Activated CD8-positive, alpha-beta memory T cell treated with anti-CD3 and anti-CD28 coated beads for 36 hours (primary cell): ENCODE measurements around the gene RAVER2. TPM values are rescaled to one million over a fixed set of nuclear protein-coding genes. Genes with fewer than 3 reads are reported as not detected.
"Not testable (repeated sequence)": the region's sequence is repeated elsewhere in the genome, so short reads cannot be mapped to it uniquely, and the experiment has no call there.

Source experiments
- CTCF ChIA-PET: fragments of 350-600 bp; sonication (Branson Sonifier 250); formaldehyde crosslinking; loops from one replicate; lab custom pipeline; 2021; ENCODE audit warnings: antibody characterized with exemption; lab: Charles Lee
- POLR2A ChIA-PET: fragments of 350-600 bp; sonication (Branson Sonifier 250); formaldehyde crosslinking; loops from one replicate; lab custom pipeline; 2021; ENCODE audit warnings: antibody characterized with exemption; lab: Charles Lee
- total RNA-seq, 2 experiments: library from RNA; stranded (reverse); gene quantifications; one replicate each; pipeline ENCODE4 v1.2.3, GENCODE V29; 2021

Gene RAVER2, protein sequence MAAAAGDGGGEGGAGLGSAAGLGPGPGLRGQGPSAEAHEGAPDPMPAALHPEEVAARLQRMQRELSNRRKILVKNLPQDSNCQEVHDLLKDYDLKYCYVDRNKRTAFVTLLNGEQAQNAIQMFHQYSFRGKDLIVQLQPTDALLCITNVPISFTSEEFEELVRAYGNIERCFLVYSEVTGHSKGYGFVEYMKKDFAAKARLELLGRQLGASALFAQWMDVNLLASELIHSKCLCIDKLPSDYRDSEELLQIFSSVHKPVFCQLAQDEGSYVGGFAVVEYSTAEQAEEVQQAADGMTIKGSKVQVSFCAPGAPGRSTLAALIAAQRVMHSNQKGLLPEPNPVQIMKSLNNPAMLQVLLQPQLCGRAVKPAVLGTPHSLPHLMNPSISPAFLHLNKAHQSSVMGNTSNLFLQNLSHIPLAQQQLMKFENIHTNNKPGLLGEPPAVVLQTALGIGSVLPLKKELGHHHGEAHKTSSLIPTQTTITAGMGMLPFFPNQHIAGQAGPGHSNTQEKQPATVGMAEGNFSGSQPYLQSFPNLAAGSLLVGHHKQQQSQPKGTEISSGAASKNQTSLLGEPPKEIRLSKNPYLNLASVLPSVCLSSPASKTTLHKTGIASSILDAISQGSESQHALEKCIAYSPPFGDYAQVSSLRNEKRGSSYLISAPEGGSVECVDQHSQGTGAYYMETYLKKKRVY
- 1 to 10 TPM; 6.9 to 7.0 TPM for total RNA-seq

- POLR2A ChIA-PET: no interaction called here
- CTCF ChIA-PET: interaction anchor here (1.2 kb wide), 1 partner anchor 942 kb away, joined by 3 read pairs; no protein-coding TSS in a partner anchor
These were observed at the start of gene RAVER2 for GRCh38 chr1:64744492-64745180. TSS of gene RAVER2 (plus strand) at chr1:64745075. CDS start at chr1:64745173, 98 bp downstream.

DNA sequence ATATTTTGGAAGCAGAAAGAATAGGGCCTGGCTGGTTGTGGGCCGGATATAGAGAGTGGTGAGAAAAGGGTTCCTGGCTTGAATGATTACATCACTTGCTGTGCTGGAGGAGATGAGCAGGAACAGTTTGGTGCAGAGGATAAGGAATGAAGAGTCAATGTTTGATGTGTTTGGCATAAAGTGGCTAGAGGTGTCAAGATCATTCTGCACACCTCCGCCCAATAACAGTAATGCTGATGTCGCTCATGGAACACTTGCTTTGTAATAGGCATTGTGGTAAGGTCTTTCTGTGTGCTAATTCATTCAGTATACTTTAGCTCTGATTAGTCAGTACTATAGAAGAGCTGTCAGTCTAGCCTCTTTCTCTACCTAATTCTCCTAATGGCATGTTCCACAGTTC lies 48.0 kb upstream of the RAVER2 start:
- ChIA-PET CTCF (interaction anchor here (0.8 kb wide), 1 partner anchor 21 kb away, joined by 3 read pairs; no protein-coding TSS in a partner anchor), POLR2A (no interaction called here)

DNA sequence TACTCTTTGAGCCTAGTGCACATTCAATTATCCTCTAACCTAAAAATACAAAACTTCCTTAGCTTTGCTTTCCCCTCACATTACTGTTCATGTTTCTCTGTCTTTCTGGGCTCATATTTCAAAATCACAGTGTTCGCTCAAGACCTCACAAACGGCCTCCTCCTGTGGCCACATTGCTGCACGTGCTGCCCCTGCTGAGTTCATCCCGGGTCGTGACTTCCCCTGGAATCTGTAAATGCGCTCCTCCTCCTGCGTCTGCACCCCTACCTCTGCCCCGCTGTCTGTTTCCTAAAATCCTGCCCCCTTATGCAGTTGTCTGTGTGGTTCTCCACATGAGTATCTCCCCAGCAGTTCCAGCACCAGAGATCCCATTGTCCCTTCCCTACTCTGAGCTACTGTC lies 45.5 kb upstream of the RAVER2 start:
- POLR2A ChIA-PET: no interaction called here
- CTCF ChIA-PET: no interaction called here

DNA sequence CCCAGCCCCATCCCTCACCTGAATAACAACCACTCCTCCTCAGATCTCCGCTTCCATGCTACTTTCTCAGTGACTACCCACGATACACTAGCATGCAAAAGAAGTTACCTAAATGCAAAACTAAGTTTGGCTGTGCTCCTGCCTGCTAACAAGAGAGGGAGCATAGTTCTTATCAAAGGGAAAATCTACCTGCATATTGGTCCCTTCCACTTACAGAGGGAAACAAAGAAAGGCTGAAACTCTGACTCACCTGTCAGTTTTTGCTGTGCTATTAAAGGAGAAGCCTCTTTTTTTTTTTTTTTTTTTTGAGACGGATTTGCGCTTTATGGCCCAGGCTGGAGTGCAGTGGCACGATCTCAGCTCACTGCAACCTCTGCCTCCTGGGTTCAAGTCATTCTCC lies 43.8 kb upstream of the RAVER2 start:
- CTCF ChIA-PET: no interaction called here
- POLR2A ChIA-PET: no interaction called here

DNA sequence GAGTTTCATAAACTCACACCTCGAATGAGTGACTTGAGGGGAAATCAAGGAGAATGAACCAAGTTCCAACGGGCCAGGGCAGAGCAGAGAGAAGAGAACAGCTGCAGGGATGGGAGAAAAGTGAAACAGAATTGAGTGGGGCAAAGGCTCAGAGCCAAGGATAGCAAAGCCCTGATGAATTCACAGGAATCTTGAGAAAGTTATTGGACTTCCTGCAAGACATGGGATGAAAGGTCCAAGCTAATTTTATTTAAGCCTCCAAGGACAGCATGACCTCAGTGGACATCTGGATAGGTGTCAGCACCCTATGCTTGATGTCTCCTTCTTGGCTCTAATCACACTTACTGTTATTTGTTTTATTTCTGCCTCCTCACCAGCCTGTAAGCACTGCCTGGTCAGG lies 43.0 kb upstream of the RAVER2 start:
- CTCF ChIA-PET: no interaction called here

DNA sequence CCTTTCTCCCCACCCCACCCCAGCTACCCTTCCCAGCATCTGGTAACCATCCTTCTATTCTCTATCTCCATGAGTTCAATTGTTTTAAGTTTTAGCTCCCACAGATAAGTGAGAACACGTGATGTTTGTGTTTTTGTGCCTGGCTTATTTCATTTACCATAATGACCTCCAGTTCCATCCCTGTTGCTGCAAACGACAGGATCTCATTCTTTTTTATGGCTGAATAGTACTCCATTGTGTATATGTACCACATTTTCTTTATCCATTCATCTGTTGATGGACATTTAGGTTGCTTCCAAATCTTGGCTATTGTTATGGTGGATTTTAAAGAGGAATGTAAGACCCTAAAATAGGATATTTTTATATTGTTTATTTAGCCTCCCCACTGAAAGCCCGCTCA lies 42.2 kb upstream of the RAVER2 start:
- CTCF ChIA-PET, POLR2A ChIA-PET: not testable (repeated sequence)

More for the DNA sequence above, 43.0 kb upstream of the RAVER2 start:
- POLR2A ChIA-PET: no interaction called here

DNA sequence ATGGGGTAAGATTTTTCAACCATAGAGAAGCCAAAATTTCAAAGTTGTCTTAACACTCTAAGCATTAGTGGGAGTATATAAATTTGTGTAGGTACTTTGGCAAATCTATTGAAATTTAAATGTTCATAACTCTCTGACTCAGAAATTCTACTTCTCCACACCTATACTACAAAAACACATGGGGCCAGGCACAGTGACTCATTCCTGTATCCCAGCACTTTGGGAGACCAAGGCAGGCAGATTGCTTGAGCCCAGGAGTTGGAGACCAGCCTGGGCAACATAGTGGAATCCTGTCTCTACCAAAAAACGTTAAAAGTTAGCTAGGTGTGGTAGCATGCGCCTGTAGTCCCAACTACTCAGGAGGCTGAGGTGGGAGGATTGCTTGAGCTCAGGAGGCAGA lies 41.3 kb upstream of the RAVER2 start:
- ChIA-PET POLR2A (no interaction called here), CTCF (no interaction called here)

DNA sequence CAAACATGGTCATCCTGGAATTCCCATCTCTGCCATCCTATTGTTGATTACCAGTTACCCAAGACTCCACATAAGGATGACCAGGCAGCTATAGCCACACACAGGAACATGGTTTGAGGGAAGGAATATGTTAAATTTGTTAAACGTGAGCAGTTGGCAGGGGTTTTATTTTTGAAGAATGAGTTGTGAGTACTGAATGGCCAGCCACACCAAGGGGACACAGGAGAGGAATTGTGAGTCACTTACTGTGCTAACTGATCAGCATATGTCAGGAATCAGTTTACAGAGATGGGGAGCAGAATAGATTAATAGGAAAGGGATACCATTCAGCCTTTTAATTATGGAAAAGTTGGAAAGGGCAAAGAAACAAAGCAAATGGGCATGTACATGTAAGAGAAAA lies 39.3 kb upstream of the RAVER2 start:
- ChIA-PET CTCF (no interaction called here), POLR2A (no interaction called here)

- POLR2A ChIA-PET: no interaction called here
- CTCF ChIA-PET: interaction anchor here (0.6 kb wide), 1 partner anchor 1044 kb away, joined by 6 read pairs; no protein-coding TSS in a partner anchor
These were observed 33.6 kb upstream of the RAVER2 start for GRCh38 chr1:64711266-64711665.

- ChIA-PET POLR2A (no interaction called here), CTCF (no interaction called here)
These were observed 32.8 kb upstream of the RAVER2 start for GRCh38 chr1:64712049-64712448.

DNA sequence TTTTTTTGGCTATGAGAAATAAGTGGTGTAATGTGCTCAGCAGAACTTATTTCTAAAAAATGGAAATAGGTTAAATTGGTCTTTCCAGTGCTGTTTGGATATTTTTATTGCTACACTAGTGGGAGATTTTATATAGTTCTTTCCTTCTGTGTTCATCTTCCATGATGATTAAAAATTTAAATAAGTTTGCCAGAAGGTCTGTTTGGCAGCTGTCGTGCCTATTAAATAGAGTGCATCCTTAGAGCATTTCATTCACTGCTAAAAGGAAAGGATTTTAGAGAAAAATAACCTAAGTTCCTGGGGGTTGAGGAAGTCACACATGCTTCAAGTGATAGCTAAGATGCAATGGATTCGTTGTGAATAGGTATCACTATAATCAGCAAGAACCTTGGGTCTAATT lies 29.7 kb upstream of the RAVER2 start:
- ChIA-PET POLR2A (no interaction called here), CTCF (no interaction called here)

- CTCF ChIA-PET: no interaction called here
- POLR2A ChIA-PET: no interaction called here
These were observed 23.7 kb upstream of the RAVER2 start for GRCh38 chr1:64721135-64721534.

- ChIA-PET CTCF (no interaction called here), POLR2A (no interaction called here)
These were observed 23.2 kb upstream of the RAVER2 start for GRCh38 chr1:64721576-64722145.

GRCh38 chr1:64727861-64728260 lies 17.0 kb upstream of the RAVER2 start:
- ChIA-PET CTCF (no interaction called here), POLR2A (no interaction called here)

DNA sequence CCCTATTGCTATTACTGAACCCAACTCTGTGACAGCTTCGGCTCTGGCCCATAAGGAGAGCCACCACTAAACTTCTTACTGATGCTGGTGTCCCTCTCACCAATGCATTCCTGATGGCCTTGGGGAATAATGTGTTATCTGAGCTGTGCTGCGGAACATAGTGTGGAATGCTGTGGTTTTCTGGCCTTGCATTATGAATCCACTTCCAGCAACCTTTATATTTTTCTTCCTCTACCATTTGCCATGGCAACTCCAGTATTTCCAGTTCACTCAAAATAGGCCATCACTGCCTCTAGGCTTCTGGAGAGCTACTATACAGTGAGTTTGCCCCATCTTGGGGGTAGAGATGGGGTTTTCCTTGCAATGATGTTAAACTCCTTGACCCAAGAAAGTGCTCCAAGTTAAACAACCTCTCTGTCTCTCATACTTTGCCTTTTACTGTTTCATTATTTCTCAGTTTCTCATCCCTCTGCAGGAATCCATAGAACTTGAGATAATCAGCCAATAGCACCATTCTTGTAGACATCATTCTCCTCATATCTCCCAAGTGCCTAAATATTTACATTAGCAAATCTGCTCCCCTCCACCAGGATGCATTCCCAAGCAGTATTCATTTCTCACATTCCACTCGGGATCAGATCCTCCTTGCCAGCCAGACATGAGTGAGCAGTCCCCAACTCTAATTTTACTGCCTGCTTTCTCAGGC lies 11.1 kb upstream of the RAVER2 start:
- POLR2A ChIA-PET: no interaction called here
- CTCF ChIA-PET: no interaction called here

DNA sequence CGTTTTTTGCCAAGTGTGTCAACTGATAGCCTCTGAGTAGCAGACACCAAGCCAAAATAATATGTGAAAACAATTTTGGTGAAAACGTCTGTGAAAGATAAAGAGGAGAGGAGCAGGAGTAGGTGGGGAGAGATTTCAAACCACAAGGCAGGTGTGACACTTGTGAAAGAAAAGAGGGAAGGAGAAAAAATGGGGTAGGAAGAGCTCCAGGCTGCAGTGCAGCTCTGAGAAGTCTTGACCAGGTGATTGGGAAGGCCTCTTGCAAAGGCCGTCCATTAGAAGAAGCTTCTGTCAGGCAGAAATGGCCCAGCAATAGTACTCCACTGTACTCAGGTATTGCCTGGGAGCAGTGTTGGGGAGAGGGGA lies 10.6 kb upstream of the RAVER2 start:
- CTCF ChIA-PET: no interaction called here
- POLR2A ChIA-PET: no interaction called here

GRCh38 chr1:64740687-64741086 lies 4.2 kb upstream of the RAVER2 start:
- CTCF ChIA-PET, POLR2A ChIA-PET: not testable (repeated sequence)

DNA sequence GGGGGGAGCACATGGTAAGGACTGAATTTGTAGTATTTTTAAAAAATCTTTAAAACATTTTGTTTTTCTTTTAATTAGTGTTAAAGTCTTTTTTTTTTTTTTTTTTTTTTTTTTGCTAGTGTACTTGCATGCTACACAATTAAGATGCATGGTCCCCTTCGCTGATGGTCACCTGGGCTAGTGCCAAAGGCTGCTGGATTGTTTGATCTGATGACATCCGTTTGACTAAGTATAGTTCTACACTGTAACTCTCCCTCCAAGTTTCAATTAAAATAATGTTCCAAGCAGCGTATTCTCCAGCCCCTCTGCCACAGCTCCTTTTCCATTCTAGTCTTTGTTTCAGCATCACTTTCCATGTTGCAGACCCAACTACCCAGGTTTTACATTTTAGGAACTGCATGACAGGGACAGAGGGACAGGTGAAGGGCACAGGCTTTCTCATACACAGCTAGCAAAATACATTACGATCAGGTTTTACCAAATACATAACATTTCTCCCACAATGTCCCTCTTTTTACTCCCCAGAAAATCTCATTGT lies 852 bp upstream of the RAVER2 start:
- POLR2A ChIA-PET: no interaction called here

More for the DNA sequence above, 852 bp upstream of the RAVER2 start:
- CTCF ChIA-PET: interaction anchor here (1.2 kb wide), 1 partner anchor 943 kb away, joined by 3 read pairs; no protein-coding TSS in a partner anchor
